Mesothelial cell of epicardium (in vitro differentiated cells): ENCODE data around the gene DNAI4. TPM values are rescaled to one million over a fixed set of nuclear protein-coding genes. Genes with fewer than 3 reads are reported as not detected.

Source experiments
- DNase-seq, 2 experiments: peaks; one replicate each; pipeline ENCODE4 v3.0.0; 2021; ENCODE audit warnings: low spot score in 2 of 2; ENCODE audit not compliant: unreplicated experiment in 2 of 2
- H3K27ac Mint-ChIP-seq: 2 replicates; pipeline ENCODE4 v1.8.0; 2021; ENCODE audit warnings: mixed read lengths
- H3K27me3 Mint-ChIP-seq: 2 replicates; pipeline ENCODE4 v1.8.0; 2021; ENCODE audit warnings: low read depth, mixed read lengths
- H3K36me3 Mint-ChIP-seq: 2 replicates; pipeline ENCODE4 v1.8.0; 2021; ENCODE audit warnings: mixed read lengths
- H3K4me1 Mint-ChIP-seq: 2 replicates; pipeline ENCODE4 v1.8.0; 2021; ENCODE audit warnings: mixed read lengths
- H3K4me3 Mint-ChIP-seq: 2 replicates; pipeline ENCODE4 v1.8.0; 2021; ENCODE audit warnings: mild to moderate bottlenecking, moderate library complexity, mixed read lengths
- H3K9me3 Mint-ChIP-seq: 2 replicates; pipeline ENCODE4 v1.8.0; 2021; ENCODE audit warnings: mixed read lengths
- CTCF ChIP-seq: fragments of 200-600 bp; sonication (generic); IDR thresholded peaks from one replicate; pipeline ENCODE4 v1.5.0; 2021; ENCODE audit warnings: antibody characterized with exemption; ENCODE audit not compliant: unreplicated experiment
- total RNA-seq: library from RNA; stranded (reverse); gene quantifications from 3 replicates; pipeline ENCODE4 v1.2.1, GENCODE V29; 2021

The DNAI4 gene
- total RNA-seq, 1 donor from 2014 or later: 9.3 TPM

- H3K36me3 Mint-ChIP-seq: peaks cover 18% of the 10 kb centered on the region
- peaks cover 25% of the 10 kb centered on the region for H3K9me3 Mint-ChIP-seq
- H3K4me3 Mint-ChIP-seq: no peak overlapping the region
- DNase-seq: no peak
- H3K27me3 Mint-ChIP-seq: no peaks in the 10 kb centered on the region
- no peak overlapping the region for H3K27ac Mint-ChIP-seq
- TF ChIP-seq CTCF: no peak
- peaks cover 6% of the 10 kb centered on the region for H3K4me1 Mint-ChIP-seq
Observed at GRCh38 chr1:66852870-66853269, 71.8 kb downstream of the DNAI4 start.

- H3K27ac Mint-ChIP-seq: no peak overlapping the region
- H3K9me3 Mint-ChIP-seq: peaks cover 25% of the 10 kb centered on the region
- no peaks in the 10 kb centered on the region for H3K27me3 Mint-ChIP-seq
- peaks cover 6% of the 10 kb centered on the region for H3K4me1 Mint-ChIP-seq
- TF ChIP-seq CTCF: no peak
- no peak overlapping the region for H3K4me3 Mint-ChIP-seq
- peaks cover 16% of the 10 kb centered on the region for H3K36me3 Mint-ChIP-seq
- no peak for DNase-seq
Observed at GRCh38 chr1:66850989-66851388, 73.7 kb downstream of the DNAI4 start.

- Mint-ChIP-seq H3K4me3 (no peak overlapping the region), H3K9me3 (peaks cover 24% of the 10 kb centered on the region), H3K27ac (no peak overlapping the region), H3K4me1 (peaks cover 6% of the 10 kb centered on the region), H3K36me3 (peaks cover 16% of the 10 kb centered on the region), H3K27me3 (no peaks in the 10 kb centered on the region)
- no peak for DNase-seq
- no peak for TF ChIP-seq CTCF
Observed at GRCh38 chr1:66848193-66848592, 76.5 kb downstream of the DNAI4 start.

- Mint-ChIP-seq H3K27ac (no peak overlapping the region), H3K4me1 (no peaks in the 10 kb centered on the region), H3K27me3 (no peaks in the 10 kb centered on the region), H3K36me3 (no peaks in the 10 kb centered on the region), H3K4me3 (no peak overlapping the region), H3K9me3 (peaks cover 4% of the 10 kb centered on the region)
- no peak for TF ChIP-seq CTCF
- DNase-seq: no peak
Observed at GRCh38 chr1:66840929-66841328, 83.7 kb downstream of the DNAI4 start.

GRCh38 chr1:66834926-66835325 is 89.7 kb downstream of the DNAI4 start:
- H3K27ac Mint-ChIP-seq: no peak overlapping the region
- DNase-seq: no peak
- H3K27me3 Mint-ChIP-seq: no peaks in the 10 kb centered on the region
- TF ChIP-seq CTCF: no peak
- no peaks in the 10 kb centered on the region for H3K36me3 Mint-ChIP-seq
- H3K4me1 Mint-ChIP-seq: no peaks in the 10 kb centered on the region
- H3K4me3 Mint-ChIP-seq: no peak overlapping the region
- no peaks in the 10 kb centered on the region for H3K9me3 Mint-ChIP-seq

GRCh38 chr1:66833112-66833511 is 91.5 kb downstream of the DNAI4 start:
- Mint-ChIP-seq H3K9me3 (peaks cover 9% of the 10 kb centered on the region), H3K4me1 (no peaks in the 10 kb centered on the region), H3K4me3 (no peak overlapping the region), H3K27ac (no peak overlapping the region), H3K27me3 (no peaks in the 10 kb centered on the region), H3K36me3 (no peaks in the 10 kb centered on the region)
- TF ChIP-seq CTCF: no peak
- no peak for DNase-seq
